Eye (tissue), 1 donor: ENCODE results near the gene GLB1L3.

Experiments used
- DNase-seq: peaks from one replicate; pipeline ENCODE4 v3.0.0-alpha.2; 2015

GLB1L3 gene, protein sequence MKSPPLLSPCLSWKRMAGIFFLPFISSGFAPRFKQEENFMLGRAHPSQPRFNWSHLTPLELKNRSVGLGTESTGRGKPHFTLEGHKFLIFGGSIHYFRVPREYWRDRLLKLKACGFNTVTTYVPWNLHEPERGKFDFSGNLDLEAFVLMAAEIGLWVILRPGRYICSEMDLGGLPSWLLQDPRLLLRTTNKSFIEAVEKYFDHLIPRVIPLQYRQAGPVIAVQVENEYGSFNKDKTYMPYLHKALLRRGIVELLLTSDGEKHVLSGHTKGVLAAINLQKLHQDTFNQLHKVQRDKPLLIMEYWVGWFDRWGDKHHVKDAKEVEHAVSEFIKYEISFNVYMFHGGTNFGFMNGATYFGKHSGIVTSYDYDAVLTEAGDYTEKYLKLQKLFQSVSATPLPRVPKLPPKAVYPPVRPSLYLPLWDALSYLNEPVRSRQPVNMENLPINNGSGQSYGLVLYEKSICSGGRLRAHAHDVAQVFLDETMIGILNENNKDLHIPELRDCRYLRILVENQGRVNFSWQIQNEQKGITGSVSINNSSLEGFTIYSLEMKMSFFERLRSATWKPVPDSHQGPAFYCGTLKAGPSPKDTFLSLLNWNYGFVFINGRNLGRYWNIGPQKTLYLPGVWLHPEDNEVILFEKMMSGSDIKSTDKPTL

DNA sequence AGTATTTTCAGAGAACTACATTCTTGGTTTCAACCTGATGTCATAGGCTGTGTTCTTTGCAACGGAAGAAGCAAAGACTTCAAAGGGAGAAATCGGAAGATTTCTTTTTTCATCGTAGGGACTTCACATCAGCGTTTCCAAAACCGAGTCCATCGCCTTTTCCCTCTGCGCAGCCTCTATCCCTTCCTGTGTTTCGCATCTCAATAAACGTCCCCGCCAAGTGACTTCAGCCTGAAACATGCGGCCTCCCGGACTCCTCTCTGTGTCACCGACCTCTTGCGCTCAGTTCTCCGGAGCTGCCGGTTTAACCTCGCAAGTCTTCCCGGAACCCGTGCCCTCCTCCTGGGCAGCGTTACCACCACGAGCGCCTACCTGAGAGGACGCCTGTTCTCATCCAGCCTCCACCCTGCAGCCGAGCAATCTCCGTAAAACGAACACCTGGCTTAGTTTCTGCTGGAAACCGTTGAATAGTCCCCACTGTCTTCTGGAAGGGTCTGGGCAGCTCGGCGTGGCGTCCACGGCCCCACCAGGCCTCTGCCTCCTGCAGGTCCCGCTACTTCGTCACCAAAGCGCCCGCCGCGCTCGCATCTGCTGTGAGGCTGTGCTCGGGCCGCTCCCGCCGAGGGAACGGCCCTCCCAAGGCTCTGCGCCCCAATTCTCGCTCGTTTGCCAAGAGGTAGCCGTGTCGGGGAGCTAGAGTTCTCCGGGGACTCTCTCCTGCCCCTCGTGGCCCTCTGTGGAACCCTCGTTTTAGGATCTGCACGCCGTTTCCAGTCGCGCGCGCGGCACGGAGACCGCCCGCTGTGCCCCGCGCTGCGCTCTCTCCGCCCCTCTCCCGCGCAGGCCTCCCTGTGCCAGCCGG lies at the start of gene GLB1L3:
TSS of gene GLB1L3 (plus strand) at position 846 of the 862 bp plus-strand sequence. CDS start 362 bp downstream, outside the sequence.
- peak; percentile 84 for DNase-seq

DNA sequence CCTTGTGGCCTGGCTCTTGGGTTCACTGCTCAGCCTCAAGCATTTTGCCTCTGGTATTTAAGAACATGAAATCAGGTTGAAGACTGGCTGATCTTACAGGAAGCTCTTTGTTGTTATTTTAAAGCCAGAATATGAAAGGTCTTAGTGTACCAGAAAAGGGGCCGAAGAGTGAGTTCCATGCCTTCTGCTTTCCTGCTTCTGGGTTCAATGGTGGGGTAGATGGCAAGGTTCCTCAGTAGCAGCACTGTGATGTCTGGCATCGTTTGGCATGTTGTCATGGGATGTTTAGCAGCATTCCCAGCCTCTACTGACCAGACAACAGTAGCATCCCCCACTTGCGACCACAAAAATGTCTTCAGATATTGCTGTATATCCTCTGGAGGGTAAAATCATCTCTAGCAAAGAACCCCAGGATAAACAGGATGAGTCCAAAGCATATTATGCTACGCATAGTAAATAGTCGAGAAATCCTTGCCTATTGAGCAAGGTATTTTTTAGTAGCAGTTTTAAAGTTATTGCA lies 49.3 kb upstream of the GLB1L3 start:
- no peak for DNase-seq

DNA sequence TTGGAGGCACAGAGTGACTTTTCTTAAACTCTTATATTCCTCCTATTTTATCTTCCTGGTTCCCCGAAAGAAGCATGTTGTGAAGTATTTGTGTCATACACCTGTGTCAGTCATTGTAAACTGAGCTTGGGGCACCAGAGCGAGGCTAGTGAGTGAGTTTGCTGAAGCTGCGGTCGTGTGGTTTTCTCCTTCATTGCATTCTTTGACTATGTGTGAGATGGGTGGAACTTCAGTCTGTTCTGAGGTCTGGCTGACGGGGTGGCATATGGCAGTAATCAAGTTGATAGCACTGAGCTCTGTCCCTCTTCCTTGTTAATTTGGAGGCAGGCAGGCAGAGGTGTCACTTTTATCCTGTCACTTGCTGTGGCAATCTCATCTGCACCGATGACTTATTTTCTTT lies 47.6 kb upstream of the GLB1L3 start:
- DNase-seq, result no peak

DNA sequence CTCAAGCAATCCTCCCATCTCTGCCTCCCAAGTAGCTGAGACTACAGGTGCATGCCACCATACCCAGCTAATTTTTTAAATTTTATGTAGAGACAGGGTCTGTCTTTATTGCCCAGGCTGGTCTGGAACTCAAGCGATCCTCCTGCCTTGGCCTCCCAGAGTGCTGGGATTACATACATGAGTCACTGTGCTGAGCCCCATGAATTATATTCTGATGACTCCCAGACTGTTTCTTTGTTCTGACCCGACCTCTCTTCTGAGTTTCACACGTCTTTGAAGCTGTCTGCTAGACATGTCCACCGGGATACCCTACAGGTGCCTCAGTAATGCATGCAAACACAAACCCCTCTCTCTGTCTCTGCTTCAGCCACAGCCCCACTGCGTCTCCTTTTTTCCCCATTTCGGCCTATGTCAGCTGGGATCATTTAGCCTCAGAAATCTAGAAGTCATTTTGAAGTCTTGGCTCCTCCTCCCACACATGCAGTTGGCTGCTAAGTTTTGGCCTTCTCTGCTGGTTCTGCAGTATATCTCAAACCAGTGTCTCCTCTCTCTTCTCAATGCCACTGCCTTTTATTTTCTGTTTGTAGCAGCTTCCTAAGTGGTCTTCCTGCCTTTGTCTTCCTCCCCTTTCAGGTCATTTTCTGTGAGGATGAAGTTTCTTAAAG lies 46.9 kb upstream of the GLB1L3 start:
- no peak for DNase-seq

DNA sequence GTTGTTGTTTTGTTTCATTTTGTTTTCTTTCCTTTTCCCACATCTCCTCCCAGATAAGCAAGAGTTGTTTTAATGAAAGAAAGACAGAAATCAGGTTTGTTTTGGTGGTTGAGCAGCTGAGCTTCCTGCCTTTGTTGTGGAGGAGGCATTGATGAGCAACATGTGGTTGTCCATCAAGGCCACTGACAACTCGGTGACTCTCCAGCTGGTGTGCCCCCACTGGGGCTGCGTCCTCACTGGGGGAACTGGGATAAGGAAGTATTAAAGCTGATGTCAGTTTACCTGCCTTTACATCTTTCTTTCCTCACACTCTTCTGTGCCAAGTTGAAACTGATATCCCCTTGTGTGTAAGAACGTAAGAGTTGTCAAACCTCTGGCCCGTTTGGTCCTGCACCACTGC lies 45.8 kb upstream of the GLB1L3 start:
- no peak for DNase-seq

DNA sequence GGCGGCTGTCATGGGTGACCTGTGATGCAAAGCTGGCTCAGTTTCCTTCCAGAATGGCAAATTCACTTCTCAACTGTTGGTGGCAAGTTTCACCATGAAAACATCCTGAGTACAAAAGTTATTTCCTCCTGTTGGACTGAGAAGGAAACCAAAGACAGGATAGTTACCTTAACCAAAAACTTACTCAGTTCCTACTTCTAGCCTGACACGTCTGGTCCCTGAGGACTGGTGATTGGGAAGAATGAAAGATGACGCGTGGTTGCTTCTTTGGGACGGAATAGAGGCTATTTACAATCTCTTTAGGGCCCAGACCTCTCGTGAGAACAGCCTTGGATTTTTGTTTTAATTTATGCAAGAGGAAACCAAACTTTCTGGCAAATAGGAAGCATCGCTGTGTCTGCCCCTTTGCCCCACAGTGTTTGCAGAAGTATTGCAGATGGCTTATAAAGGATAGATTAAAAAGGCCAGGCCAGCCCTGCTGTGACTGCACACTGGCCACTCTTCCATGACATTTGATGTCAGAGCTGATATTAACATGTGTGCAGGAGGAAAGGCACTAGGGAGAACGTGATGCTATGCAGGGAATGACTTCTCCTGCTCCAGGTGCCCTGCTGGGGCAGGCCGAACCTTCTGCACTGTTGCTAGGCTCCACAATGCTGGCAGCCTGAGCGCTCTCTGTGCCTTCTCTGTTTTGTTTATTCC lies 44.1 kb upstream of the GLB1L3 start:
- DNase-seq, result no peak

DNA sequence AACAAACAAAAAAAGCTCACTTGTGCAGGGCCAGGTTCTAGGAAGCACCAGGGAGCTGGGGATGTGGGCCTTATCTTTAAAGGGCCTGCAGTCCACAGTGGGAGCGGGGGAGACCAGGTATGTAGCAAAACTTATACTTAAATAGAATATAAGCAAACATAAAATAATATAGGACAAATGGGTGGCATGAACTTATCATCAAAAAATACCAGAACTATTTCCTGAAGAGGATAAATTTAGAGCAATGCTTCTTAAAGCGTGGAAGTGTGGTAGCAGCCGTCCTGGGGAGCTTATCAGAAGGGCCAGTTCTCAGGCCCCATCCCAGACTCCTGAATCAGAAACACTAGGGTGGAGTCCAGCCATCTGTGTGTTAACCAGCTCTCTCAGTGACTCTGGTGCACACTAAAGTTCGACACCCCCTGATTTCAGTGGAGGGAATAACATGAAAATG lies 42.4 kb upstream of the GLB1L3 start:
- no peak for DNase-seq

DNA sequence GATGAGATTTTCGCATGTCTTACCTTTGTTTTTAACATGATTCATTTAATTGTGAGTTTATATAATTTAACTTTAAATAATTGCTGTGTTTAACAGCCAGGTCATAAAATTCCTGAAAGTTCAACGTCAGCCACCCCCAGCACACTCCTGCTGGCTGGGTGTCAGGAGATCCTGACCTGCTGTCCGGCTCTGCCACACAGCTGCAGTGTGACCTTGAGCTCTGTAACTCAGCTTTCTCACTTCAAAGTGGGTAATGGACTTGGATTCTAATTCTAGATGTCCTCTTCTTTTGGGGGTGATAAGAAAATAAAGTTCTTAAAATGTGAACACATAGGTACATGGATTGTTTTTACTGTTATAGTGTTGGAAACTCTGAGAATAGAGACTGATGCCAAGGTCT lies 40.8 kb upstream of the GLB1L3 start:
- no peak for DNase-seq

DNA sequence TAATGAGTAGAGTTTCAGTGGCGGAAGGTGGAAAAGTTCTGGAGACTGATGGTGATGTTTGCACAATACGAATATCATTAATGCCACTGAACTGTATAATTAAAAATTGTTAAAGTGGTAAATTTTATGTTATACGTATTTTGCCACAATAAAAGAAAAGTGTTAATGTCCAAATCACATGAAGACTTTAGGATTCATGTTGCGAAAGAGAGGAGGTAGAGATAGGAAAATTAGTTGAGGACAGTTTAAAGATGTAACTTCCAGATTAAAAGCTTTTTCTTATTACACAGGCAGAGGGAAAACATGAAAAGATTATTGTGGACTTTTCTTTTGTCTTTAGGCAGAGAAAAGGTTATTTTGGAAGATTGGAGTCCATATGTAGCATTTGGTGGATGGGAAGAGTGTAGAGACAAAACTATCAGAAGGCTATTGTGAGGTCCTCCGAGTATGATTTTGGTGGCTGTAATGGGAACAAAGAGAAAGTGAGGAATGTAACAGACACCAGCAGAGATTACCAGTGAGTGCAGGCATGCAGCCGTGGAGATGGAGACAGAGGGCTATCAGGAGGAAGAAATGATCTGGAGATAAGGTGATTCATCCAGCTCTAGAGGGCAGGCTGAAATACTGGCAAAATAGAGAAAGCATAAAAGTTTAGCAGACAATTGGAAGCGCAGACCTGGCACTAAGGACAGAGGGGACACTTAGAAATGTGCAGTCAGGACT lies 39.2 kb upstream of the GLB1L3 start:
- DNase-seq, result no peak

DNA sequence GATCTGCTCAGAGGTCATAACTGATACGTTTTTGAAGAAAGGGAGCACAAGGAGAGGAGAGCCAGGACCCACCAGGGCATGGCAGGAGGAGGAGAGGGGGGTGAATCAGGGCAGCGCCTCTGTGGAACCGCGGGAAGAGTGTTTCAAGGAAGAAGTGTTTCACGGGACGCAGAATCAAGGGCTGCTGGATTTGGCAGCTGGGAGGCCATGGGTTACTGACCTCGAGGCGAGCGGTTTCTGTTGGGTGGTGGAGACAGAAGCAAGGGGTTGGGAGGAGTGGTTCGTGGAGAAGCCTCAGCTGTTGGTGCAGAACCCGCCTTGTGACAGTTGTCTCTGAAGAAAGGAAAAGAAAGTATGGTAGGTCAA lies 38.6 kb upstream of the GLB1L3 start:
- no peak for DNase-seq

DNA sequence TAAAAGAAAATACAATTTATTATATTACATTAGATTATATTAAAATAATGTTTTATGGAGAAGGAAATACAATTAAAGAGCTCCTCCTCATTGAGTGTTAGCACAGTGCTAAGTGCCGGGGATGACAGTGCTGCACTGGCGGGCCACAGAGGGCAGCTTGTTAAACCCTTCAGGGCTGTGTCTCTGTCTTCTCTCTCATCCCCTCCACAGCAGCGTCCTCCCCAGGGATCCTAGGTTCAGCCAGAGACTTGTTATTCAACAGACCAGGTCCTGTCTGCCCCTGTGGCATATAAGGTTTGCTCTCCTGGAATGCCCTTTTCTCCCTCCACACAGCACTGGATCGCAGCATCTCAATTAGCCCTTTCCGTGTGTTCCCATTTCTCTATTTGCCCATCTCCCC lies 37.2 kb upstream of the GLB1L3 start:
- DNase-seq, result no peak

DNA sequence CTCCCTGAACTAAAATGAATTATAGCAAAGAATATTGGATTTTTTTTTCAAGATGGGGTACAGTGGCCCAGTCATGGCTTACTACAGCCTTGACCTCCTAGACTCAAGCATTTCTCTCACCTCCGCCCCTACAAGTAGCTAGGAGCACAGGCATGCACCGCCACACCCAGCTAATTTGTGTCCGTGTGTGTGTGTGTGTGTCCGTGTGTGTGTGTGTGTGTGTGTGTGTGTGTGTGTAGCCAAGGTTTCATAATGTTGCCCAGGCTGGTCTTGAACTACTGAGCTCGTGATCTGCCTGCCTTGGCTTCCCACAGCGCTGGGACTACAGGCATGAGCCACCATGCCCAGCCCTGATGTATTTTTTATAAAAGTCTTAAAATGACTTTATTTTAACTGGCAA lies 35.6 kb upstream of the GLB1L3 start:
- DNase-seq, result no peak

DNA sequence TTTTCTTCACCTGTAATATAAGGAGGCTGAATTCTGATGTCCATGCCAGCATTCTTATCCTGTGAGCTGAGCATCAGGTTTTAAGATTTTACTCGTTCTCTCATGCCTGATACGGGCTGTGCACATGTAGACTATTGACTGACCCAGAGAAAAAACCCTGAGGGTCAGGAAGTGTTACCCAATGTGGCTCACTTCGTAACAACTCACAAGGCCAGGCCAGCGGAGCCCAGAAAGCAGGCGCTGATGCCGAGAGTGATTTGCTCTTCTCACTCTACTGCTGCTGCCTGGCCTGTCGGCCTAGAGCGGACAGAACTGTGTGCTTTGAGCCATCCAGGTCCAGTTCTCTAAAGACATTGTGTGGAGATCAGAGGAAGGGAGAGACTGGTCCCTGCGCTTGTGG lies 33.8 kb upstream of the GLB1L3 start:
- no peak for DNase-seq

DNA sequence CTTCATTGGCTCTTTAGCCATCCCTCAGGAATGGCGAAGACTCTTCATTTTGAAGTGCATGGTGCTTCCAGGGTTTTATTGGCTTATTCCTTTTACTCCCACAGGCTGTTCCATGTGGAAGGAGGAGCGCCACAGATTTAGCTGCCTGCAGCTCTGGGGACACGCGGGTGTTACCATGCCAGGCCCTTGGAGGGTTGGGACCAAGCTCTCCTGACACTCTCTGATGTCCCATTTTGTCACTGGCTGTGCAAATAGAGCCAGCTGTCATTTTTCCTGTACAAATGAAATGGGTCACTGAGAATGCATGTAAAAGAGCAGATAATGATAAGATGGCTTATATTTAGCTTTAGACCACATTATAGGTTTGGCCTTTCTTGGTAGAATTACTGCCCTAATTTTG lies 32.3 kb upstream of the GLB1L3 start:
- no peak for DNase-seq

DNA sequence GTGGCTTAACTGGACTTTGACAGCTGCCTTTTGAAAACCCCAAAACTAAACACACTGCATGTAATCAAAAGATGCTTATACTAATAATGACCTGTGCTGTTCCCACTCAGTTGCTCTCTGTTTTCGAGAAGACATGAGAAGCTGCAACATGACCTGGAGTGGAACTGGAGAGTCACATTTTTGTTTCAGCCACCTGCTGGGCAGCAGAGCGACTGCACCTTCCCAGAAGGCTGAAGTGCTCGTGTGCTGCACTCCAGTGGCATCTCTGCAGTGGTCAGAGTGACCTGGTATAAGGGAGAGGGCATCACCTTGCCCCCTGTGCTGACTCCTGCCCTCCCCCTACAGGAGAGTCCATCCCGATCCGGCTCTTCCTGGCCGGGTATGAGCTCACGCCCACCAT lies 31.6 kb upstream of the GLB1L3 start:
- DNase-seq, result no peak

DNA sequence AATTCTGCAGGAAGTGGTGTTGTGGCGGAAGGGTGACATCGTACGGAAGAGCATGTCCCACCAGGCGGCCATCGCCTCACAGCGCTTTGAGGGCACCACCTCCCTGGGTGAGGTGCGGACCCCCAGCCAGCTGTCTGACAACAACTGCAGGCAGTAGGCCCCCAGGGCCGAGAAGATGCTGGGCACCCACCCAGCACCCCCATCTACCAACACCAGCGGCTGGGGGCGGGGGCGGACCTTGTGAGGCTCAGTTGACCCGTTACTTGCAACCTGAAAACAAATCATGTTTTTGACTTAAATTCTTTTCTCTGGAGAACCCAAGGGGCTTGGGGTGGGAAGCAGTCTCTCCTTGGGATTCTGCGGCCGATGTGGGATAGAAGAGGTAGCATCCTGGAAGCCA lies 30.7 kb upstream of the GLB1L3 start:
- no peak for DNase-seq

DNA sequence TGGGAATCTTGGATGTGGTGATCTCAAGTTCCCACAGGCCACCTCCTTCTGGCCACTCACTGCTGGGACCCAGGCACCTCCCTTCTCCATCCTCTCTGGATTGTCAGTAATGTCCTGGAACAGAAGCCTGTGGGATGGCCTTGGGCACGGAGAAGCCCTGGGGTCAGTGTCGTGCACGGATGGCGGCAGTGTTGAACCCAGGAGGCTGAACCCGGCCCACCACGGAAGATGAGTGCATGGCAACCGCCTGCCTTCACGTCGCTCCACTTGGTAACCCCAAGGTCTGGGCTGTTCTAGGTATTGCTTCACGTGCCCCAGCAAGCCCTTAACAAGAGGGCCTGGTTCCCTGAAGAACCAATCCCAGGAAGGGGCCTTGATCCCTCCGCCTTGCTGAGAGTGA lies 30.1 kb upstream of the GLB1L3 start:
- DNase-seq, result no peak

DNA sequence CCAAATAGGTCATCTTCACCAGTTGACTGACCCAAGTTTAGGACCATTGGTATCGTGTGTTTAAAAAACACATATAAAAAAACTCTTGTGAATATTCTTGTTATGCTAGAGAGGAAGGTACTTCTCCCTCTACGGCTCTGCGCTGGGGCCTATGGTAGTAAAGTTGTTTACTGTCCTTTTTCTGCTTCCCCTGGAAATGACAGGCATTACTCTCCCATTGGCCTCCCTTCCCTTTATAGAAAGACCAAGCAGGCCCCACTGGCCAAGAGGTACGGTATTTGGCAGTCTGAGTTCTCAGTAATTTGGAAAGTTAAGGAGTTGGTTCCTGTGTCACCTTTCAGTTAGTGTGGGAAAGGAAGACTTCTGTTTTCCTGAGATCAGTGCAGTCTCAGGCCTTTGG lies 29.5 kb upstream of the GLB1L3 start:
- no peak for DNase-seq

DNA sequence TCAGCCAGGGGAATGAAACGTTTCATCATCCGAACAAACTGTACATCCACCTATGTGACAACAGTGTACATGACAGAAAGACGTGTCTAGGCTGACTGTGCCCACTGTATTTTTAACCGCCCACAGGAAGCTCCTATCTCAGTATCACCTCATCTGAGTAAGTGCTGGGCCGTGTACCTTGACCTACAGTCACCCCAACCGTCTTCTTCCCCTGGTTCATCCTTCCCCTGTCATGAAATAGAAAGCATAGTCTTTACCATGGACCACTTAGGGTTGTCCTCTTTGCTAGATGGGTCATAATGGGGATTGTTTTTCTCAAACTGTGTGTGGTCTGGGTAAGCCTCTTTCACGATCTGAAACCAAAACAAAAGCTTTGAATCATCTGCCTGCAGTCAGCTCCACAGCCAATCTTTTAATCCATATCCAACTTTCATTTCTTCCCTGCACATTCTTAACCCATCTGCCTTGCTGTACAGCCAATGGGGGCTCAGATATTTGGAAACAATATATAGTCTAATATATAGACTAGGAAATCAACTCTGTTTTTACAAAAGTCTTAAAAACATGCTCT lies 27.2 kb upstream of the GLB1L3 start:
- DNase-seq, result no peak

DNA sequence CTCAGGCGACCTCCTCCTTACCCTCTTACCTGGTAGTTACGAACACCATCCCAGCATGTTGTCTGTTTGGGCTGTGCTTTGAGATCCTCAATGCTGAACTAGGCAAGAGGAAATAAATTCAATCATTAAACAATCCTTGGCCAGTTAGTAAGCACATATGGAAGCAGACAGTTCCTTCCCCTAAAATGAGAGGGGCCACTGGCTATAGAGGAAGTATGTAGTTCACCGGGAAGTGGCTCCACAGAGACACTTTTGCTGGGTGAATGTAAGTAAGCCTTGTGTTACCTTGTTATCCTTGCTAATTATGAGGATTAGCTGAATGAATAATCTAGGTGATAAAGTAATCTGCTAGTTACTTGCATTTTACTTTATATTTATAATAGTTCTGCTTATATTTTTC lies 25.9 kb upstream of the GLB1L3 start:
- DNase-seq, result no peak

DNA sequence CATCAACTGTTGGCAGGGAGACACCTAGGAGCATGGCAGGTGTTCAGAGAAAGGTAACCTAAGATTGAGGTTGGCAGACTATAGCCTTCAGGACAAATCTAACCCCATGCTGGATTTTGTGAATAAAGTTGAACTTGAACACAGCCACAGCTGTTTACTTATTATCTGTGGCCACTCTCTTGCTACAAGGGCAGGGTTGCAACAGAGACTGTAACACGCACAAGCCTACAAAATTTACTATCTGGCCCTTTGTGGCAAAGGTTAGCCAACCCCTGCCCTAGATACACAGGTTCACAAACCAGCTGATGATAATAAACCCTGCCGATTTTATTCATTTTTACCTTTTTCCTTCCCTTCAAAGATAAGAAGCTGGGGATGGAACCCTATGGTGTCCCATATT lies 25.5 kb upstream of the GLB1L3 start:
- DNase-seq, result no peak
